Measurements from ENCODE around the gene NDUFS8. TPM values are rescaled to one million over a fixed set of nuclear protein-coding genes. Genes with fewer than 3 reads are reported as not detected.
A peak's percentile ranks its signal among the peaks of the same experiment; 100 is the strongest.

The NDUFS8 gene
- polyA plus RNA-seq, 1 donor from 2014 or later, result 169 TPM

DNA sequence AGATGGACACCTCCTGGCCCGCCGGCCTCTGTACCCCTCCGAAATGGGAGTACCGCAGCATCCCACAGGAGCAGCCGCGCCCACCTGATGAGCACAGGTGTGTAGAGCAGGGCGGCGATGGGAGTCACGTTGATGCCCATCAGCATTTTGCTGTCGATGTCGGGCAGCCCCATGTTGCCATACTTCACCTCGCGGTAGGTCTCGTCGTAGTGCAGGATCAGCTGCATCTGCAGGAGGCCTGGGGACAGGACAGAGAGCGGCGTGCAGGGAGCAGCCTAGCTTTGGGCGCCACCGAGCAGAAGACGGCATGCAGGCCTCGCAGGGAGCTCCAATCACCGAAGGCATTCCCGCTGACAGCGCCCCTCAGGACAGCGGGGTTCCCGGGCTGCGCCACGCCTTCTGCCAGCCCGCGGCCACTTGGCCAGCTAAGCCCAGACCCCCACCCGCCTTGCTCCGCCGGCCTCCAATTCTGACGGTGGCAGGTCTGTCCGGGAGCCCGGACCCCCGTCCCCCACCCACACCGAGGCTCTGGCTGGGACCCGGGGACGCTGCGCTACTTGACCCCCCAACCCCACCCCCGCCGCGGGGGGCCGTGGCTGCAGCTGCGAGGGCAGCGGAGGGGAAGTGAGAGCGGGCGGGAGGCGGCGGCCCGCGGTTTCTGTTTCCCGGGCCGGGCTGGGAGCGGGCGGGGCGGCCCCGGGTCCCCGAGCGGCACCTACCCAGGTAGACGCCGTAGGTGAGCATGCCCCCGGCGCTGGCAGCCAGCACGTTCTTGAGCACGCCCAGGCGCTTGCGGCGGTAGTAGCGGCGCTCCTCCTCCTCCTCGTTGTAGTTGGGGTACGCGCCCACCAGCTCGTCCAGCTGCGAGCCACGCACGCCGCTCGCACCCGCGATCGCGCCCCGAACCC lies 27.3 kb upstream of the NDUFS8 start:
- Histone ChIP-seq H3K27me3 (ENCODE audit: insufficient read depth, low read depth, low read length) (peaks cover 32% of the 10 kb centered on the region), H3K36me3 (ENCODE audit: insufficient read depth, low read length) (no peaks in the 10 kb centered on the region), H3K27ac (ENCODE audit: low read length) (no peak overlapping the region), H3K9me3 (ENCODE audit: low read length) (no peaks in the 10 kb centered on the region), H4K20me1 (ENCODE audit: insufficient read depth) (no peaks in the 10 kb centered on the region), H3K4me3 (ENCODE audit: low read length) (peak overlapping the region; percentile 62), H2AFZ (ENCODE audit: low read depth, low read length) (no peak overlapping the region), H3K79me2 (replicated peaks; ENCODE audit: insufficient read depth, low read length) (no peaks in the 10 kb centered on the region), H3K4me2 (ENCODE audit: low read length) (no peak overlapping the region), H3K9ac (ENCODE audit: low read length) (no peak overlapping the region), H3F3A (ENCODE audit: insufficient read depth, low read length, poor library complexity, severe bottlenecking) (no peaks in the 10 kb centered on the region), H3K9me2 (ENCODE audit: insufficient read depth, low read length) (no peaks in the 10 kb centered on the region)
- no peak for TF ChIP-seq POLR2AphosphoS5 (IDR thresholded peaks at IDR 0.05)
- TF ChIP-seq EZH2 (IDR thresholded peaks at IDR 0.05; ENCODE audit: borderline replicate concordance, insufficient read depth, low read length, poor library complexity, severe bottlenecking), result peak; percentile 19

DNA sequence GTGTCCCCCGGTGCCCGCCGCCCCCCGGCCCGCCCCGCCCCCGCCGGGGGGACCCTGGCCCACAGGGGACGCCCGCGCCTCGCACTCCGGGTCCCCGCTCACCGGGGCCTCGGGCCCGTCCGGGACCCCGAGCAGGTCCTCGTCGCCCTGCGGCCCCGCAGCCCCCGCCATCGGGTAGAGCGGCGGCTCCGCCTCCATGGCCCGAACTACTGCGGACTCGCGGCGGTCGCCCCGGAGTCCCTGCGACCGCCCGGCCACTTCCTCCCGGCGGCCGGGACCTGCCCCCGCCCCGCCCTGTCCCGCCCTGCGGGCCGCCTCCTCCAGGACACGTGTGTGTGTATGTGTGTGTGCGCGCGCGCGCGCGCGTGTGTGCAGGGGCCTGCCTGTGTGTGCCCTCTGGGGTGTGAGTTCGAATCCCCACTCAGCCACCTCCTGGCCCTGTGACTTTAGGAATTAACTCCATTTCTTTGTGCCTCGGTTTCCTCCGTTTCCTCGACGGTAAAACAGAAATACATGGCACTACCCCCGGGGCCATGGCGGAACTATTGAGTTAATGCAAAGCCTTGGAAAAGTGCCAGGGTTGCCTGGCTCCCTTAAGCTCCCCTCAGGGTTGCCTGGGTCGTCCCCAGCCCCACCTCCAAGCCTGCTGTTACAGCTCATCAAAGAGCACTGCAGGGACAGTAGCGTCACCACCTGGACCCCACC lies 26.5 kb upstream of the NDUFS8 start, which contains the start of gene UNC93B1:
TSS of gene UNC93B1 (minus strand) at position 252 of the 705 bp plus-strand sequence. CDS start at position 198, 54 bp downstream.
- Histone ChIP-seq H3K79me2 (replicated peaks; ENCODE audit: insufficient read depth, low read length) (no peaks in the 10 kb centered on the region), H3K4me2 (ENCODE audit: low read length) (no peak within 1 kb of the TSS), H3K9ac (ENCODE audit: low read length) (no peak within 1 kb of the TSS), H3K9me2 (ENCODE audit: insufficient read depth, low read length) (no peaks in the 10 kb centered on the region), H3K4me3 (ENCODE audit: low read length) (peak within 1 kb of the TSS; percentile 62), H2AFZ (ENCODE audit: low read depth, low read length) (no peak within 1 kb of the TSS), H3K27ac (ENCODE audit: low read length) (no peak within 1 kb of the TSS), H4K20me1 (ENCODE audit: insufficient read depth) (no peaks in the 10 kb centered on the region), H3K9me3 (ENCODE audit: low read length) (no peaks in the 10 kb centered on the region), H3K27me3 (ENCODE audit: insufficient read depth, low read depth, low read length) (peaks cover 32% of the 10 kb centered on the region), H3K36me3 (ENCODE audit: insufficient read depth, low read length) (no peaks in the 10 kb centered on the region), H3F3A (ENCODE audit: insufficient read depth, low read length, poor library complexity, severe bottlenecking) (no peaks in the 10 kb centered on the region)
- TF ChIP-seq TAF1 (IDR thresholded peaks at IDR 0.05; ENCODE audit: low read depth) (no peak), EZH2 (IDR thresholded peaks at IDR 0.05; ENCODE audit: borderline replicate concordance, insufficient read depth, low read length, poor library complexity, severe bottlenecking) (peak; percentile 27), RAD21 (conservative IDR thresholded peaks at IDR 0.05) (no peak)

DNA sequence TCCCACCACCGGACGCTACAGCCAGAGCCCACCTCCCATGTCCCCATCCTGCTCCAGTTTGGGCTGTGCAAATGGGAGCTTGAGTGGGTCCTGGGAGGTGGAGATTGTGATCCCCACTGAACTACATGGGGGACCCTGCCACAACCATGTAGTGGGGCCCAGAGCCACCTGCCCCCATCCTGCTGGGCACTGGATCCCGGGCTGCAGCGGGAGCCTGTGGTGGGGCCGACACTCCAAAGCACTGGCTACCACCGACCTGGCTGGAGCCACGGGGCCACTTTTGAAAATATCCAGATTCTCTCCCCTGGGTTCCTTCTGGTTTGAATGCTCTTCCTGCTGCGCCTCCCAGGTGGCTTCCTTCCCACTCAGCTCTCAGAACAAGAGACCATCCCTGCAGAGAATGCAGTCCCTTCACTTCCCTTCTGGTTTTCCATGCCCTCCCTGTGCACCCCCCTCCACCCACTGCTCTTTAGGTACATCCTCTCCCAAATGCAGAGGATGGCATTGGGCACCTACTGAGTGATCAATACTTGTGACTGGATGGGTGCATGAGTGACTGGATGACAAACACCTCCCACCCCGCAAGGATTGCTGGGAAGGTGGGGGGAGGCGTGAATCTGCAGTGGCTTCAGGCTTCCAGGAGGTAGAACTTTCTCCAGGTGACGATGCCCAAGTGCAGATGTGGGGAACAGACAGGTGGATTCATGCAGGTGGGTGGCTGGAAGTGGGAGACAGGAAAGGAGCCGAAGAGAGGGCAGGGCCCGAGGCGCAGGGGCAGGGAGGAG lies 25.7 kb upstream of the NDUFS8 start:
- H3K79me2 ChIP-seq (replicated peaks; ENCODE audit: insufficient read depth, low read length), result no peaks in the 10 kb centered on the region
- H3K9me2 ChIP-seq (ENCODE audit: insufficient read depth, low read length), result no peaks in the 10 kb centered on the region
- no peaks in the 10 kb centered on the region for H3F3A ChIP-seq (ENCODE audit: insufficient read depth, low read length, poor library complexity, severe bottlenecking)
- H3K27ac ChIP-seq (ENCODE audit: low read length), result no peak overlapping the region
- no peak overlapping the region for H2AFZ ChIP-seq (ENCODE audit: low read depth, low read length)
- H3K9me3 ChIP-seq (ENCODE audit: low read length), result no peaks in the 10 kb centered on the region
- H3K4me2 ChIP-seq (ENCODE audit: low read length), result no peak overlapping the region
- no peaks in the 10 kb centered on the region for H3K36me3 ChIP-seq (ENCODE audit: insufficient read depth, low read length)
- TF ChIP-seq, protein P1, sequence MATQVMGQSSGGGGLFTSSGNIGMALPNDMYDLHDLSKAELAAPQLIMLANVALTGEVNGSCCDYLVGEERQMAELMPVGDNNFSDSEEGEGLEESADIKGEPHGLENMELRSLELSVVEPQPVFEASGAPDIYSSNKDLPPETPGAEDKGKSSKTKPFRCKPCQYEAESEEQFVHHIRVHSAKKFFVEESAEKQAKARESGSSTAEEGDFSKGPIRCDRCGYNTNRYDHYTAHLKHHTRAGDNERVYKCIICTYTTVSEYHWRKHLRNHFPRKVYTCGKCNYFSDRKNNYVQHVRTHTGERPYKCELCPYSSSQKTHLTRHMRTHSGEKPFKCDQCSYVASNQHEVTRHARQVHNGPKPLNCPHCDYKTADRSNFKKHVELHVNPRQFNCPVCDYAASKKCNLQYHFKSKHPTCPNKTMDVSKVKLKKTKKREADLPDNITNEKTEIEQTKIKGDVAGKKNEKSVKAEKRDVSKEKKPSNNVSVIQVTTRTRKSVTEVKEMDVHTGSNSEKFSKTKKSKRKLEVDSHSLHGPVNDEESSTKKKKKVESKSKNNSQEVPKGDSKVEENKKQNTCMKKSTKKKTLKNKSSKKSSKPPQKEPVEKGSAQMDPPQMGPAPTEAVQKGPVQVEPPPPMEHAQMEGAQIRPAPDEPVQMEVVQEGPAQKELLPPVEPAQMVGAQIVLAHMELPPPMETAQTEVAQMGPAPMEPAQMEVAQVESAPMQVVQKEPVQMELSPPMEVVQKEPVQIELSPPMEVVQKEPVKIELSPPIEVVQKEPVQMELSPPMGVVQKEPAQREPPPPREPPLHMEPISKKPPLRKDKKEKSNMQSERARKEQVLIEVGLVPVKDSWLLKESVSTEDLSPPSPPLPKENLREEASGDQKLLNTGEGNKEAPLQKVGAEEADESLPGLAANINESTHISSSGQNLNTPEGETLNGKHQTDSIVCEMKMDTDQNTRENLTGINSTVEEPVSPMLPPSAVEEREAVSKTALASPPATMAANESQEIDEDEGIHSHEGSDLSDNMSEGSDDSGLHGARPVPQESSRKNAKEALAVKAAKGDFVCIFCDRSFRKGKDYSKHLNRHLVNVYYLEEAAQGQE (IDR thresholded peaks at IDR 0.05; ENCODE audit: borderline replicate concordance), result no peak
- TF ChIP-seq RAD21 (conservative IDR thresholded peaks at IDR 0.05), result no peak
- TF ChIP-seq SMC3 (conservative IDR thresholded peaks at IDR 0.05; ENCODE audit: poor library complexity), result no peak
- TF ChIP-seq, protein P2, sequence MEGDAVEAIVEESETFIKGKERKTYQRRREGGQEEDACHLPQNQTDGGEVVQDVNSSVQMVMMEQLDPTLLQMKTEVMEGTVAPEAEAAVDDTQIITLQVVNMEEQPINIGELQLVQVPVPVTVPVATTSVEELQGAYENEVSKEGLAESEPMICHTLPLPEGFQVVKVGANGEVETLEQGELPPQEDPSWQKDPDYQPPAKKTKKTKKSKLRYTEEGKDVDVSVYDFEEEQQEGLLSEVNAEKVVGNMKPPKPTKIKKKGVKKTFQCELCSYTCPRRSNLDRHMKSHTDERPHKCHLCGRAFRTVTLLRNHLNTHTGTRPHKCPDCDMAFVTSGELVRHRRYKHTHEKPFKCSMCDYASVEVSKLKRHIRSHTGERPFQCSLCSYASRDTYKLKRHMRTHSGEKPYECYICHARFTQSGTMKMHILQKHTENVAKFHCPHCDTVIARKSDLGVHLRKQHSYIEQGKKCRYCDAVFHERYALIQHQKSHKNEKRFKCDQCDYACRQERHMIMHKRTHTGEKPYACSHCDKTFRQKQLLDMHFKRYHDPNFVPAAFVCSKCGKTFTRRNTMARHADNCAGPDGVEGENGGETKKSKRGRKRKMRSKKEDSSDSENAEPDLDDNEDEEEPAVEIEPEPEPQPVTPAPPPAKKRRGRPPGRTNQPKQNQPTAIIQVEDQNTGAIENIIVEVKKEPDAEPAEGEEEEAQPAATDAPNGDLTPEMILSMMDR (IDR thresholded peaks at IDR 0.05; ENCODE audit: poor library complexity, severe bottlenecking), result no peak
- TF ChIP-seq TAF1 (IDR thresholded peaks at IDR 0.05; ENCODE audit: low read depth), result no peak
- no peak overlapping the region for H3K9ac ChIP-seq (ENCODE audit: low read length)
- H3K27me3 ChIP-seq (ENCODE audit: insufficient read depth, low read depth, low read length), result peaks cover 32% of the 10 kb centered on the region
- H4K20me1 ChIP-seq (ENCODE audit: insufficient read depth), result no peaks in the 10 kb centered on the region
- no peak overlapping the region for H3K4me3 ChIP-seq (ENCODE audit: low read length)

All from neural cell (in vitro differentiated cells).